AG04449 (cell line): Measurements from ENCODE around the gene SMYD3.

Source experiments
- CTCF ChIA-PET: fragments of 350-600 bp; formaldehyde crosslinking; extraction: SDS; loops from one replicate; lab custom pipeline; 2021; ENCODE audit warnings: antibody characterized with exemption; lab: Yijun Ruan, JAX
- POLR2A ChIA-PET: fragments of 400-600, 350-600 bp; formaldehyde crosslinking; extraction: SDS; loops from one replicate; lab custom pipeline; 2020; ENCODE audit warnings: antibody characterized with exemption, inconsistent platforms; lab: Yijun Ruan, JAX
- DNase-seq: peaks from one replicate; pipeline ENCODE4 v3.0.0-alpha.2; 2010; ENCODE audit warnings: low read depth, low spot score
- H3K4me3 ChIP-seq: 2 replicates; pipeline ENCODE4 v1.5.1; 2011; ENCODE audit warnings: low read depth, mild to moderate bottlenecking, control low read depth, low read length
- TF ChIP-seq, protein P1 (sequence below): IDR thresholded peaks from one replicate; pipeline ENCODE4 v1.5.1; 2011; ENCODE audit warnings: mild to moderate bottlenecking, moderate library complexity, low read length, control low read depth, inconsistent platforms; ENCODE audit not compliant: insufficient read depth; ENCODE audit errors: missing control alignments

SMYD3 gene

GRCh38 chr1:246483569-246483933 lies 23.5 kb downstream of the SMYD3 start:
- TF ChIP-seq, protein P1, sequence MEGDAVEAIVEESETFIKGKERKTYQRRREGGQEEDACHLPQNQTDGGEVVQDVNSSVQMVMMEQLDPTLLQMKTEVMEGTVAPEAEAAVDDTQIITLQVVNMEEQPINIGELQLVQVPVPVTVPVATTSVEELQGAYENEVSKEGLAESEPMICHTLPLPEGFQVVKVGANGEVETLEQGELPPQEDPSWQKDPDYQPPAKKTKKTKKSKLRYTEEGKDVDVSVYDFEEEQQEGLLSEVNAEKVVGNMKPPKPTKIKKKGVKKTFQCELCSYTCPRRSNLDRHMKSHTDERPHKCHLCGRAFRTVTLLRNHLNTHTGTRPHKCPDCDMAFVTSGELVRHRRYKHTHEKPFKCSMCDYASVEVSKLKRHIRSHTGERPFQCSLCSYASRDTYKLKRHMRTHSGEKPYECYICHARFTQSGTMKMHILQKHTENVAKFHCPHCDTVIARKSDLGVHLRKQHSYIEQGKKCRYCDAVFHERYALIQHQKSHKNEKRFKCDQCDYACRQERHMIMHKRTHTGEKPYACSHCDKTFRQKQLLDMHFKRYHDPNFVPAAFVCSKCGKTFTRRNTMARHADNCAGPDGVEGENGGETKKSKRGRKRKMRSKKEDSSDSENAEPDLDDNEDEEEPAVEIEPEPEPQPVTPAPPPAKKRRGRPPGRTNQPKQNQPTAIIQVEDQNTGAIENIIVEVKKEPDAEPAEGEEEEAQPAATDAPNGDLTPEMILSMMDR, result no peak
- CTCF ChIA-PET, result interaction anchor here (0.8 to 2.5 kb wide), 4 partner anchors 9 to 1331 kb away, joined by 3 to 13 read pairs (median 7); no protein-coding TSS in a partner anchor
- POLR2A ChIA-PET, result no interaction called here
- no peak overlapping the region for H3K4me3 ChIP-seq
- no peak for DNase-seq

DNA sequence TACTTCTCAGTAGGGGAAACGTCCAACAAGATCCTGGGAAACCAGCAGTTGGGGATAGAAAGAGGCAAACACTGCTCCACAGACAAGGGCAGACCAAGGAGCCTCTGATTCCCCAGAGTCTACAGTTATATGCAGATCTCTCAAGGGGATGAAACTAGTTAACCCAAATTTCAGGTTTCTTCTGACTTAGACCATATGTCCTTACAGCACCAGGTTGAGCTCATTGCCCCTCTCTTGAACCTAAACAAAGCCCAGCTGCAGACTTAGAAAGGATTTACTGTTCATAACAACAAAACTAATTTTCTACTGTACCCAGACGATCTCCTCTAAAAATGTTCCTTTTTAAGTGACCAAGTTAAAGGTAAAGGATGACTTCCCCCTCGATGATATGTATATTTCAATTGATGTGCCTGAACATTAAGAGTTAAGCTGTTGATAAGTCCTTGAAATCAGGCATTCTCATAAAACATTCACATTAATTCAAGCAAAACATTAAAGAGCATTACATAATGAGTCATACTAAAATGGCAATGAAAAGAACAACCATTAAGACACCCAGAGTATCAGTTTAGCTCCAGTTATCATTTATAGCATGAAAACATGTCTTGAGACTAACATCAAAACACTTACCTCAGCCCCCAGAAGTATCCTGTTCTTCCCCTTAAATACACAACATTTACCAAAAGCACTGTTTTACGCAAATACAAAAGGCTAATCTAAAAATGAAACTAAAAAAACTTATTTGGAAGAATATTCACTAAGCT lies 24.1 kb downstream of the SMYD3 start:
- TF ChIP-seq, protein P1, result no peak
- DNase-seq, result no peak
- no peak overlapping the region for H3K4me3 ChIP-seq
- POLR2A ChIA-PET, result no interaction called here
- CTCF ChIA-PET, result interaction anchor here (0.8 to 2.5 kb wide), 5 partner anchors 7 to 1330 kb away, joined by 3 to 13 read pairs (median 5); no protein-coding TSS in a partner anchor

DNA sequence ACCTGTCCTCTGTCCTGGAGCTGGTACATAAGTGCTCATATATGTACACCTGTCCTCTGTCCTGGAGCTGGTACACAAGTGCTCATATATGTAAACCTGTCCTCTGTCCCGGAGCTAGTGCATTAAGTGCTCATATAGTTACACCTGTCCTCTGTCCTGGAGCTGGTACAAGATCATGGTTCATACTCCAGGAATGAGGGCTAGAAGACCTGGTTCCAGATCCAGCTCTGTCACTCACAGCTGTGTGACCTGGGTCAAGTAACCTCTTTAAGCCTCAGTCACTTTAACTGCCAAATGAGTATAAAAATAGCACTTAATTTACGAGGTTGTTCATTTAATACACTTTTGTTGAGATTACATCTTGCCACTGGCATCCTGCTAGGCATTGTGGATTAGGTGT lies 28.0 kb downstream of the SMYD3 start:
- POLR2A ChIA-PET, result no interaction called here
- CTCF ChIA-PET, result interaction anchor here (1.5 kb wide), 1 partner anchor 19 kb away, joined by 3 read pairs; no protein-coding TSS in a partner anchor
- TF ChIP-seq, protein P1, result no peak
- no peak for DNase-seq
- no peak overlapping the region for H3K4me3 ChIP-seq

GRCh38 chr1:246477634-246478033 lies 29.4 kb downstream of the SMYD3 start:
- no peak for DNase-seq
- TF ChIP-seq, protein P1, result no peak
- ChIA-PET CTCF (interaction anchor here (0.7 kb wide), 1 partner anchor 15 kb away, joined by 3 read pairs; no protein-coding TSS in a partner anchor), POLR2A (no interaction called here)
- H3K4me3 ChIP-seq, result no peak overlapping the region

GRCh38 chr1:246476771-246477170 lies 30.3 kb downstream of the SMYD3 start:
- TF ChIP-seq, protein P1, result no peak
- ChIA-PET CTCF (interaction anchor here (0.9 to 1.8 kb wide), 2 partner anchors 16 to 1324 kb away, joined by 5 to 7 read pairs; no protein-coding TSS in a partner anchor), POLR2A (no interaction called here)
- no peak for DNase-seq
- H3K4me3 ChIP-seq, result no peak overlapping the region

- H3K4me3 ChIP-seq, result no peak overlapping the region
- POLR2A ChIA-PET, result no interaction called here
- CTCF ChIA-PET, result interaction anchor here (1.3 kb wide), 1 partner anchor 20 kb away, joined by 3 read pairs; no protein-coding TSS in a partner anchor
- TF ChIP-seq, protein P1, result no peak
- no peak for DNase-seq
These were observed 35.4 kb downstream of the SMYD3 start for GRCh38 chr1:246471688-246472087.
